GM21360 (cell line): ENCODE measurements around the gene NEK1.
"Not testable (repeated sequence)": the region's sequence is repeated elsewhere in the genome, so short reads cannot be mapped to it uniquely, and the experiment has no call there.

Experiments
- ATAC-seq: cut with Tn5 transposase; IDR thresholded peaks from one replicate; pipeline ENCODE4 v1.9.1; 2021; ENCODE audit warnings: mild to moderate bottlenecking, moderate library complexity; ENCODE audit not compliant: unreplicated experiment

NEK1 gene

GRCh38 chr4:169628579-169628978 is 16.2 kb upstream of the NEK1 start:
- ATAC-seq: no peak

- ATAC-seq: no peak
Measured at GRCh38 chr4:169627307-169627706, 14.9 kb upstream of the NEK1 start.

GRCh38 chr4:169626331-169627282 is 14.2 kb upstream of the NEK1 start:
- no peak for ATAC-seq

- no peak for ATAC-seq
Measured at GRCh38 chr4:169625886-169626285, 13.5 kb upstream of the NEK1 start.

GRCh38 chr4:169624012-169624411 is 11.6 kb upstream of the NEK1 start:
- not testable (repeated sequence) for ATAC-seq

- no peak for ATAC-seq
Measured at GRCh38 chr4:169622566-169622965, 10.2 kb upstream of the NEK1 start.

GRCh38 chr4:169621731-169622492 is 9.5 kb upstream of the NEK1 start:
- no peak for ATAC-seq

- ATAC-seq: no peak
Measured at GRCh38 chr4:169620880-169621248, 8.5 kb upstream of the NEK1 start.

- ATAC-seq: peak; percentile 94
Measured at GRCh38 chr4:169619958-169620879, 7.8 kb upstream of the NEK1 start, which contains the start of gene CLCN3. CLCN3 (plus strand) TSS chr4:169620578; CDS start chr4:169635929, 15,351 bp downstream.

GRCh38 chr4:169619518-169619957 is 7.2 kb upstream of the NEK1 start:
- peak; percentile 37 for ATAC-seq

- no peak for ATAC-seq
Measured at GRCh38 chr4:169618986-169619385, 6.6 kb upstream of the NEK1 start.

- ATAC-seq: no peak
Measured at GRCh38 chr4:169618286-169618685, 5.9 kb upstream of the NEK1 start.

GRCh38 chr4:169617306-169617705 is 4.9 kb upstream of the NEK1 start:
- ATAC-seq: no peak

- ATAC-seq: no peak
Measured at GRCh38 chr4:169616846-169617245, 4.5 kb upstream of the NEK1 start.

GRCh38 chr4:169615467-169616106 is 3.2 kb upstream of the NEK1 start:
- ATAC-seq: no peak

- ATAC-seq: peak; percentile 40
Measured at GRCh38 chr4:169612871-169613859, 782 bp upstream of the NEK1 start.

GRCh38 chr4:169611157-169611556 is 1.2 kb downstream of the NEK1 start:
- ATAC-seq: no peak

GRCh38 chr4:169604903-169605331 is 7.5 kb downstream of the NEK1 start:
- no peak for ATAC-seq
